COLO668 (cell line): ENCODE data around the gene DCN.
"Not testable (repeated sequence)": the region's sequence is repeated elsewhere in the genome, so short reads cannot be mapped to it uniquely, and the experiment has no call there.

Source experiments
- DNase-seq: peaks from one replicate; lab custom pipeline; 2025; ENCODE audit not compliant: unreplicated experiment; lab: John Stamatoyannopoulos, UW

The DCN gene, protein sequence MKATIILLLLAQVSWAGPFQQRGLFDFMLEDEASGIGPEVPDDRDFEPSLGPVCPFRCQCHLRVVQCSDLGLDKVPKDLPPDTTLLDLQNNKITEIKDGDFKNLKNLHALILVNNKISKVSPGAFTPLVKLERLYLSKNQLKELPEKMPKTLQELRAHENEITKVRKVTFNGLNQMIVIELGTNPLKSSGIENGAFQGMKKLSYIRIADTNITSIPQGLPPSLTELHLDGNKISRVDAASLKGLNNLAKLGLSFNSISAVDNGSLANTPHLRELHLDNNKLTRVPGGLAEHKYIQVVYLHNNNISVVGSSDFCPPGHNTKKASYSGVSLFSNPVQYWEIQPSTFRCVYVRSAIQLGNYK

GRCh38 chr12:91182636-91183455, at the start of gene DCN:
Gene DCN (minus strand): TSS chr12:91182817. CDS start chr12:91178552, 4,265 bp downstream.
- DNase-seq, result no peak

DNA sequence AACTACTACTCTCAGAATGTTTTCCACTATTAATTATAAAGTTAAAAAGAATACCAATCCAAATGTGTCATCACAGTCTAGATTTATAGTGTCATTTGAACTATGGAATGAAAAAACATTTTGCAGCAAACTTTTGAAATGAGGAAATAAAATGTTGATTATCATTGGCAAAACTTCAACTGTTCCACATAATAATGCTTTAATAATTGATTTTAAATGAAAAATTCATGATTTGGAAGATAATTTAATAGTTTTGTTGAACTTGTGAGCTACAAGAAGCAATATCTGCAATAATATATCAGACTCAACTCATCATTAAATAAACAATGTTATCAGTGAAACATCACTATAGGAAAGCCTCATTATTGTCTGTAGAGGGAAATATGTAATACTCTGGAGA, 48.2 kb upstream of the DCN start:
- no peak for DNase-seq

GRCh38 chr12:91226951-91227350, 44.3 kb upstream of the DCN start:
- DNase-seq, result no peak

DNA sequence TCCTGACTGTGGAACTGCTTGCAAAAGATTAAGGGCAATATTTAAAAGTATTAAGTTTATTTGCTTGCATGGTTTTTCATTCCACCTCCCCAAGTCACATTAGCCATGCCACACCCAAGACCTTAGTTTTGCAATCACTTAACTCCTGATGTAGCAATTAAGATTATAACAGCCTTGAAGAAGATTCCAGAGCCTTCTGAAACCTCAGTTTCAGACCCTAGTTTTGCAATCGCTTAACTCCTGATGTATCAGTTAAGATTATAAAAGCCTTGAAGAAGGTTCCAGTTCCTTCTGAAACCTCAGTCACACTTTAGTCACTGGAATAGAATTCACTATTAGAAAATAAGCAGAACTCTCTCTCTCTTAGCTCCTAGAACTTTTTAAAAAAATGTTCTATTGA, 42.7 kb upstream of the DCN start:
- DNase-seq, result no peak

DNA sequence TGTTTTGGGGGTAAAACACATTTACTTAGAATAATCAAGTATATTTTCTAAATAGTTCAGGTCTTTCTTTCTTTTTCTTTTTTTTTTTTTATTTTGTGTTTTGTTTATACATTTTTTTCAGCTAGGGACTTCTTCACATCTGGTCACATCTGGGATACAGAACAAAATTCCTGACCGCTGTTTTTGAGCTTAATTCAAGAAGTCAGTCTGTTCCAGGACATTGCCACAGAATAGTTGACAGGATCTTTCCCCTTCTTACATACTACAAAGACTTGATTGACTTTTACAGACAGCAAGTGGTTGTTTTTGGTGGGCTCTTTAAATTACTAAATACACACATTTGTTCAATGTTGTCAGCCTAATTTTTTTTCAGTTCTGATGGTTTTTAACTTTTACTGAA, 41.8 kb upstream of the DCN start:
- DNase-seq, result no peak

GRCh38 chr12:91222746-91223145, 40.1 kb upstream of the DCN start:
- DNase-seq, result no peak

DNA sequence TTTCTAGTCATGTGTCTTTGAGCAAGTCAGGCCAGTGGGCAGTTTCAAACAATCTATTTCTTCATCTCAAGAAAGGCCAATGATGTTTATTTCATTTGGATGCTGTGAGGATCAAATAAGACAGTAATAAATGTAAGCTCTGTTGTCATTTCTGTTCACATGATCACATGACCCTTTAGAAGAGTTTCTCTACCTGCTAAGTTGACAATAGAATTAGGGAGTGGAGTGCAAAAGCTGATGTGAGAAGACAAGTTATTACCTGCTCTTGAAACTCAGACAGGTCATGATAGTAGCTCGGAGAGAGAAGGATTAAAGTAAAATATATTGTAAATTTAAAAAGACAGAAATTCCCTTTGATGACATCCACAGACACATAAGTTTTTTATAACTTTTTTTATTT, 37.3 kb upstream of the DCN start:
- no peak for DNase-seq

GRCh38 chr12:91219511-91219910, 36.9 kb upstream of the DCN start:
- no peak for DNase-seq

GRCh38 chr12:91216871-91217270, 34.3 kb upstream of the DCN start:
- DNase-seq, result no peak

GRCh38 chr12:91215940-91216454, 33.4 kb upstream of the DCN start:
- no peak for DNase-seq

DNA sequence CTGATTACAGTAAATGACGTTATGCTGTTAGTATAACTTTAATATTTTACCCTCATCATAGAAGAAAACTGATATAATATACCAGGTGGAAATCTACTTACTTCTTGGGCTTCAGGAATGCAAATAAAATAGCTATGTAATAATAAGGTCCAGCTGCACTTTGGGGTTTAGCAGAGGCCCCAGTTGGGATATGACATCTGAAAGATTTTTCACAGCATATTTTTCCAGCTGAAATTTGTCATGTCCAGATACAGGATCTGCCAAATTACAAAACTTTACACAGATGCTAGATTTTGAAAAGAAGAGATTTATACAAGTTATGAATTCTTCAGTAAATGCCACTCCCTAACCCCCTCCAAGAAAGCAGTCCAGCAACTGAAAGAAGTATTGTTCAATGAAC, 29.2 kb upstream of the DCN start:
- DNase-seq, result no peak

- no peak for DNase-seq
These were observed 28.0 kb upstream of the DCN start for GRCh38 chr12:91210618-91211017.

GRCh38 chr12:91210144-91210543, 27.5 kb upstream of the DCN start:
- DNase-seq, result no peak

DNA sequence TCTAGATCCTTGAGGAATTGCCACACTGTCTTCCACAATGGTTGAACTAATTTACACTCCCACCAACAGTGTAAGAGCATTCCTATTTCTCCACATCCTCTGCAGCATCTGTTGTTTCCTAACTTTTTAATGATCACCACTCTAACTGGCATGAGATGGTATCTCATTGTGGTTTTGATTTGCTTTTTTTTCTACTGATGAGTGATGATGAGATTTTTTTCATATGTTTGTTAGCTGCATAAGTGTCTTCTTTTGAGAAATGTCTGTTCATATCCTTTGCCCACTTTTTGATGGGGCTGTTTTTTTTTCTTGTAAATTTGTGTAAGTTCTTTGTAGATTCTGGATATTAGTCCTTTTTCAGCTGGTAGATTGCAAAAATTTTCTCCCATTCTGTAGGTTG, 24.7 kb upstream of the DCN start:
- not testable (repeated sequence) for DNase-seq

- DNase-seq, result no peak
These were observed 23.2 kb upstream of the DCN start for GRCh38 chr12:91205811-91206210.

DNA sequence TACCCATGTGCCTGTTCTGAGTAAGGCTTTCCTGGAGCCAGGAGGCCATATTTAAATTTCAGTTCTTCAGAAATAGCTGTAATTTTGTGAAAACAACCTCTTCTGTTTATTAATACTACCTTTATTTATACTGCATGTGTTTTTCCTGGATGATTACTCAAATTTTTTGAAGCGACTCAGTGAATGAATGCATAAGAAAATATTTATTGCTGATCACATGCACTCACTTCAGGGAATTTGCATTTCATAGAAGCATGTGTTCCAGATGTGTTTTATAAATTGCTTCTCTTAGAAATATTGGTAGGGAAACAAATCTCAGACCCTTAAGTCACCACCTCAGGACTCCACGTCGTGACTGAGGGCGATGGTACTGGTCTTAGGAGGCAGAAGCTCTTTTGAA, 21.8 kb upstream of the DCN start:
- DNase-seq, result no peak

- no peak for DNase-seq
These were observed 21.0 kb upstream of the DCN start for GRCh38 chr12:91203610-91204009.

GRCh38 chr12:91202390-91202789, 19.8 kb upstream of the DCN start:
- no peak for DNase-seq

- no peak for DNase-seq
These were observed 13.8 kb upstream of the DCN start for GRCh38 chr12:91196436-91196835.

- DNase-seq, result no peak
These were observed 11.9 kb upstream of the DCN start for GRCh38 chr12:91194500-91194899.

DNA sequence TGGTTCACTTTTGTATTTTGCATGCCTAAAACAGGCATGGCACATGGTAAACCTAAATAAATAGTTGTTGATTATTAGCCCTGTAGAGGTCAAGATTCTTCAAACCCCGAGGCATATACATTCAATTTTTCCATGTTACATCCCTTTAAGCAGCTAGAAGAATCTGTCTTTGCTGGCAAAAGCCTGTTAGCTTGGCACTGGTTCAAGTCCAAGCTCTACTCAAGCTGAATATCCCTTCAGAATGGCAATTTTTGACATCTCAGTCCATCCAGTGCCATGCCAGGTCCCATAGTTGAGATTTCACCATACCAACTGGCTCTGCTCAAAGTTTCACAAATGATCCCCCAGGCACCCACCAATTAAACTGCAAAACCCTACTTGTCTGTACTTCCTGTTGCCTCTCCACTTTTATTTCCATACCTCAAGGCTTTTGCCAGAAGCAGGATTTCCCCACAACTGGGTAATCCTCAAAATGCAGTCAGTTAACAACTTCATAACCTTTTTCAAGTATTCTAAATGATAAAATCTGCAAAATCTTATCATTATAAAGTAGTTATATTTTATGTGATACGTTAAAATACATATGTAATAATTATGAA, 9.0 kb upstream of the DCN start:
- no peak for DNase-seq

DNA sequence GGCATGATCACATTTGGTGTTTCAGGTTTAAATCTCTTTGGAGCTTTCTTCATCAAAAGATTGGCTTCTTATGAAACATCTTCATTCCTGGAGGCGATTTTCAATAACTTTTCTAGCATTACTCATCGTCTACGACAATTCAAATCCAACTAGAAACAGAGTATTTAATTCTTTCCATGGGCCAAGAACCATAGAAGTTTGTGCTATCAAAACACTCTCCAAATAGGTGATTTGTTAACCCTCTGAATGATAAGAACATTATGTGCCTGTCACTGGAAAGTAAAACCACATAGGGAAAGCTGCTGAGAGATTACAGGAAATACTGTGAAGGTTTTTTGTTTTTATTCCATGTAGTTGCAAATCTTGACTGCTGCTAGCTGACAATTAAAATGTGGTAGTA, 6.9 kb upstream of the DCN start:
- DNase-seq, result no peak
